NCI-H748 treated with DMSO at 0.1 percent for 48 hours (cell line): ENCODE data around the gene CRAMP1.

Source experiments
- DNase-seq: peaks from one replicate; lab custom pipeline; 2025; lab: John Stamatoyannopoulos, UW

Gene CRAMP1

DNA sequence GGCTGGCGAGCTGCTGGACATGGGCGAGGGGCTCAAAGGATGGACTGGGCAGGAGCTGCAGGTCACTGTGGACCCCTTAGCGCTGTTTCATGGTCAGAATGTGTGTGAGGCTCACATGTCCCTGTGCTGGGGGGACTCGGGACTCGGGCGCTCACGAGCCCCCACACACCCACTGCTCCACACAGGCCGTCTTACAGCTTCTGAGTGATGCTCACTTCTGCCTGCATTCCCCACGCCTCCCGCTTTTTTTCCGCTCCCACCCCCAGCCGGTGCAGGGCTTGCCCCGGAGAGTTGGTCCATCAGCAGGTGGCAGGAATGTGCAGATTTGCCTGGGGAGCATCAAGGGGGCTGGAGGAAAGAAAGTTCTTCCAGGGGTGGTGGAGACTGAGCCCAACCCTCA is 45.7 kb downstream of the CRAMP1 start:
- no peak for DNase-seq

DNA sequence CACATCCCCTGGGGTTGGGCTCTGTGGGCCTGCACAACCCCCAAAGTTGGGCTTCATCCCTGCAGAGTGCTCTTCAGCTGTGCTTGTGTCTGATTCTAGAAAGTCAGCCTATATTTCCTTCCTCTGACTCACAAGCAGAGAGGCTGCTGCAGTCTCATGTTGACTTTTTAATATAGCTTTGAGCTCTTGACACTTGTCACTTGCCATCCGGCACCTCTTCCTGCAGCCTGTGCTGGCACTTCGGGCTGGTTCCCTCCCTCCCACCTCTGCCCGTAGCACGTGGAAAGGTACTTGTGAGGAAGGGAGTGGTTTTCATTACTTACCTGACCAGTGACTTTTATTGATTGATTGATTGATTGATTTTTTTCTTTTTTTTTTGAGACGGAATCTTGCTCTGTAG is 46.9 kb downstream of the CRAMP1 start:
- no peak for DNase-seq

DNA sequence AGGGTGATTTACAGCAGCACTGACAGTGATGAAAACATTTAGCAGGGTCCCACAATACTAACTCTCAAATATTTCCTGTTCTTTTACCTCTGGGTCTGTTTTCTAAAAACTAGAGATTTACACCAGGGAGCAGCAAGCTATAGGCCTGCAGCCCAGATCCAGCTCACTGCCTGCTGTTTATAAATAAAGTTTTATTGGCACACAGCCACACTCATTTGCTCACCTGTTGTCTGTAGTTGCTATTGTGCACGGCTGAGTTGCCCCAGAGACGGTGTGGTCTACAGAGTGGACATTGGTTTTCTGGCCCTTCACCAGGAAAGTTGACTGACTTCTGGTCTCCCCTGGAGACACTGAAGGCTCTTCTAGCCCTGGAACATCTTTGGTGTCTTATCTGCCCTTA is 49.7 kb downstream of the CRAMP1 start:
- no peak for DNase-seq

DNA sequence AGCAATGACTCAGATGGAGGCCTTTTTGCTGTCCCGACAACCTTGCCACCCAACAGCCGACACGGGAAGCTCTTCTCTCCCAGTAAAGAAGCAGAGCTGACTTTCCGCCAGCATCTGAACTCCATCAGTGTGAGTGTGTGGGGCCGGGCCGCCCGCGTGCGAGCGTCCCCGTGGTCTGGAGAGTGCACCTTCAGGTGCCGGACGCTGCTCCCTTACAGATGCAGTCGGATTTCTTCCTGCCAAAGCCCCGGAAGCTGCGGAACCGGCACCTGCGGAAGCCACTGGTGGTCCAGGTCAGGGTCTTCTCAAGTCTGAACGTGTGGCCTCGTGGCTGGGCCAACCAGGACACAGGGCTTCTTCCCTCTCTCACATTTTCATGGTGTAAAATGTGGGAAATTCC is 50.4 kb downstream of the CRAMP1 start:
- DNase-seq, result no peak

DNA sequence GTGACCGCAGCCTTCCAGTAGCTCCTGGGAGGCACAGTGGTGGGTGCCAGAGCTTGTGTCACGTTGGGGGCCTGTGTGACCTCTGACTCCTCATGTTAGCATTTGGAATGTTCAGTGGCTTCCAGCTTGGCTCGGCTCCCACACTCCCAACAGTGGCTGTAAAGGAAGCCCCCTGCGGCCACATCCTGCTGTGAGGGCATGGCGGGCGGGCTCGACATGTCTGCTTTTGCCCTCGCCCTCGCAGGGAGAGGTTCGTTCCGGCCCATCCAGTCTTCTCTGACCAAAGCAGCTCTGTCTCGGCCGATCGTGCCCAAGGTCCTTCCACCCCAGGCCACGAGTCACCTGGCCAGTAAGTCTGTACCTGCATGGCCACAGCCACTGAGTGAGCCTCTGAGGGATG is 53.7 kb downstream of the CRAMP1 start:
- DNase-seq, result no peak

DNA sequence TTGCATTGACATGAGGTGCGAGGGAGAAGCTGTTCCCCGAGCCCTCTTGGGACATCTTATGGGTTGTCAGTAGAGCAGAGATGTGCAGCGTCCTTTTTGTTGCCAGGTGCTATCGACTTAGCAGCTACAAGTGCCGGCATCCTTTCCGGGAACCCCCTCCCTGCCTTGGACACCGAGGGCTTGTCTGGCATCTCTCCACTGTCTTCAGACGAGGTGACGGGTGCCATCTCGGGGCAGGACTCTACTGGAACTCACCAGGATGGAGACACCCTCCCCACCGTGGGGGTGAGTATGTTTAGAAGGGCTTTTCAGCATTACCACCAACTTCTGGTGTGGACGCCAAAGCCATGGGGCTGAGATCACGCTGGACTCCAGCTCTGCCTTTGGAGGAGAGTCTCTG is 54.2 kb downstream of the CRAMP1 start:
- DNase-seq, result no peak

DNA sequence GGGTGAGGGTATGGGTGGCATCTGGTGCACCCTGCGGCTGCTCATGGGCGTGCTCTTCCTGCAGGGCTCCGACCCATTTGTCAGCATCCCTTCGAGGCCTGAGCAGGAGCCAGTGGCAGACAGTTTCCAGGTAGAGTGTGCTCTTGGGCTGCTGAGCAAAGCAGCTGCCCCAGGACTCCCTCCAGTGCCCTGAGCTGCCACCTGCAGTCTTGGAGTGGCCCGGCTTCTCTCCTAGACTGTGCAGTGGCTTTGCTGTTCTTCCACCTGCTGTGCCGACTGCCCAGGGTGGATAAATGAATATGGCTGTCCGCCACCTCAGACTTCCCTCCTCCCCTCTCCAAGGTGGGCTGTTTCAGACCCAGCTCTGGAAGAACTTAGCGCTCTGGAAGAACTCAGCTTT is 55.1 kb downstream of the CRAMP1 start:
- DNase-seq, result no peak

DNA sequence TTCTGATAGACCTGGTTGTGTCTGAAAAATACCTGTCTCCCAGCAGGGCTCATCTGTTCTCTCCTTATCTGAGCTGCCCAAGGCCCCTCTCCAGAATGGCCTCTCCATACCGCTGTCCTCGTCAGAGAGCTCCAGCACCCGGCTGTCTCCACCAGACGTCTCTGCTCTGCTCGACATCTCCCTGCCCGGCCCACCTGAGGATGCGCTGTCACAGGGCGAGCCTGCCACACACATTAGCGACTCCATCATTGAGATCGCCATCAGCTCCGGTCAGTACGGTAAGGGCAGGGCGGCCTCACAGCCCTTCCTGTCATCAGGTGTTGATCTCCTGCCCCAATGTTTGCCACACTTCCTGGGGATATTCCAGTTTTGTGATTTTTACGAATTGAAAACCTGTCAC is 55.8 kb downstream of the CRAMP1 start:
- DNase-seq, result no peak

DNA sequence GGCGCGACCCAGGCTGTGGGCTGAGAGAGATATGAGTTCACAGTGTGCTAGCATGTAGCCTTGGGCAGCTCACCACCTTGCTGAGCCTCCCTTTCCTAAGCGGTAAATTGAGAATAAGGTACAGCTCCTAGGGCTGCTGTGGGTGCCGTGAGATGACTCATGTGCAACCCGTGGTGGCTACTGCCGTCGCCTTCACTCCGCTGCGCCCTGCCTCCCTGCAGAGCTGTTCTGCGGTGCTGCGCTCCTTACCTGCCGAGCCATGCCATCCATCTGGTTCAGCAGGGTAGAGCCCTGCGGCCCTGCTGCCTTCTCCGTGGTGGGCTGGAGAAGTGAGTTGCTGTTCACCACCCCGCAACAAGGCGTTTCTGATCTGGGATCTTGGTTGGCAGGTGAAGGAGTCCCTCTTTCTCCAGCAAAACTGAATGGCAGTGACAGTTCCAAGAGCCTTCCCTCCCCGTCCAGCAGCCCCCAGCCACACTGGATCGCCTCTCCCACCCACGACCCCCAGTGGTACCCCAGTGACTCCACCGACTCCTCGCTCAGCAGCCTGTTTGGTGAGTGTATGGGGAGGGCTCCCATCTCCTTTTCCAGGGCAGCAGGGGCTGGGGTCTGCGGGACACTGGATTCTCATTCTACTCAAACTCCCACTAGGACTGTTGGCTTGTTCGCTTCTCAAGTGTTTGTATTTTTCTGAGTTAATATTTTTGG is 56.6 kb downstream of the CRAMP1 start:
- DNase-seq, result no peak

DNA sequence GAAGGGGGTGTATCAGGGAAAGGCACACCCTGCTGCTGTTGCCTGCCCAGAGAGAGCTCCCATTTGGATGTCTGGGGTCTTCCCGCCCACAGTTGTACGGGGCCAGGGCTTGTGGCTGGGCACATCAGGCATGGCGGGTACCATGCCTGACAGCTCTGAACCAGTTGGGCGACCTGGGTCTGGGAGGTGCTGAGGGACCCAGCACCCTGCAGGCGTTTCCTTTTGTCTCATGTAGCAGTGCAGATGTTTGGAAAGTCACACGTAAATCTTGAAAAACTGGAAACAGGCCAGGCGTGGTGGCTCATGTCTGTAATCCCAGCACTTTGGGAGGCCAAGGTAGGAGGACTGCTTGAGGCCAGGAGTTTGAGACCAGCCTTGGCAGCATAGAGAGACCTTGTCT is 57.5 kb downstream of the CRAMP1 start:
- DNase-seq, result no peak

DNA sequence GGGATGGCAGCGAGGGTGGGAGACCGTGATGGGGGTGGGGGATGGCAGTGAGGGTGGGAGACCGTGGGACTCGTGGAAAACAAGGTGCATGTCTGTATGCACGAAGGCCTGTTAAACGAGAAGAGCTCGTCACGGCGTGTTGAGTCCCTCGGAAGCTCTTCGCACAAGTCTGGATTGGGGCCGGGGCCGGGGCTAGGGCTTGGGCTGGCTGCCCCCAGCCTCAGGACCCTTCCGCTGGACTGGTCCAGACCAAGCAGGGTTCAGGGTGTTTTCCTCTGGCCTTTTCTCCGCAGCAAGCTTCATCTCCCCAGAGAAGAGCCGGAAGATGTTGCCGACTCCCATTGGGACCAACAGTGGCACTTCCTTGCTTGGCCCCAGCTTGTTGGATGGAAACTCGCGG is 58.2 kb downstream of the CRAMP1 start:
- DNase-seq, result no peak

DNA sequence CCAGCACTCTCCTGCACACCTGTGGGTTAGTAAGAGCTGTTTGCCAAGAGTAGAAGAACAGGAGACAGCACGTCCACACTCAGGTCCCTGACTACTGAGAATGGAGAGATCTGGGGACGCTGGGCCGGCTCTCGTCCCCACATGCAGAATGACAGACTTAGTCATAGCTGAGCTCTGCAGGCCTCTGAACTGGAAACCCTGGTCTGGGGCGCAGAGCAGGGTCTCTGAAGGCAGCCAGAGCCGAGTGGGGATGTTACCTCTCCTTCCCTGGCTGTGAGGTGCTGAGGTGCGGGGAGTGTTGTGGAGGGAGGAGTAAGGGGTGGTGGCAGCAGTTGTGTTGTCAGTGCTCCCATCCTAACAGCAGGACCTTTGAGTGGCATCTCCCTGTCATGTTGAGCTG is 58.7 kb downstream of the CRAMP1 start:
- no peak for DNase-seq

DNA sequence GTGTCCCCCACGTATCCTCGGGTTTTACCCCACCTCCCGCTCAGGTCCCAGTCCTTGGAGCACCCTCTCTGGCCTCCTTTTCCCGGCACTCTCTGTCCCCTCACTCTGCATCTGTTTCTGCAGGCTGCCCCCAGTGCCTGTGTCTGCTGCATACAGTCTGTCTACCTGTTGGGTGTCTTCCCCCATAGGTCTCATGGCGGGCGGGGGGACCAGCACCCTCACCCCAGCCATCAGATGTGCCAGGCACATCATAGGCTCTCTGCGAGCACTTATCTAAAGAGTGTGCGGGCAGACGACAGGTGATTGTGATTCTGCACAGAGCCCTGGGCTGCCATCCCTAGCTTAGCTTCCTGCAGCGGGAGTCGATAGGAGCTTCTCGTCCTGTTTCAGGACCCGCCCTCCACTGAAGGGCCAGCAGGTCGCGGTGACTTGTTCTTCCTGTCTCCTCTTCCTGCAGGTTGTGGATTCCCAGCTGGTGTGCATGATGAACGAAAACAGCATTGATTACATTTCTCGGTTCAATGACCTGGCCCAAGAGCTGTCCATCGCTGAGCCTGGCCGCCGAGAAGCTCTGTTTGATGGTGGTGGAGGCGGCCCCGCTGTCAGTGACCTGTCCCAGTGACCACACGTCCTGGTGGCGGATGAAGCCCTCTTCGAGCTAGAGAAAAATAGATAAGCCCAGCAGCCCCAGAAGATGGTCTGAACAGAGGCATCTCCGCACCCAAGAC is 61.4 kb downstream of the CRAMP1 start:
- DNase-seq, result no peak

DNA sequence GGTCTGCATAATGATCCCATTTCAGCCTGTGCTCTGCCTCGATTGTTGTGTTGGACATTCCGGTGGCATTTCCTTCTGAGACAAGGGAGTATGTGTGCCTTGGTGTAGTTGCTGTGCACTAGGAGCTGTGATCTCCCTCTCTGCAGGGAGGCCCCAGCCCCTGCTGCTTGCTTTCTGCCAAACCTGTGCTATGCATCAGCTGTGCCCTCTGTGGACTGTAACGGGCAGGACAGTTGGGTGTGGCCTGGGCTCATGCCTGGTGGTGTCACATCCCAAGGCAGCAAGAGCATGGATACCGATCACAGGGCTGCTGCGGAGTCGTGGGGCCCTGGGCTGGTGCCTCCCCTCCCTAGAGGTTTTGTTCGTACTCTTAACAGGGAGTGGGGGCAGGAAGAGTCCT is 62.1 kb downstream of the CRAMP1 start:
- no peak for DNase-seq

DNA sequence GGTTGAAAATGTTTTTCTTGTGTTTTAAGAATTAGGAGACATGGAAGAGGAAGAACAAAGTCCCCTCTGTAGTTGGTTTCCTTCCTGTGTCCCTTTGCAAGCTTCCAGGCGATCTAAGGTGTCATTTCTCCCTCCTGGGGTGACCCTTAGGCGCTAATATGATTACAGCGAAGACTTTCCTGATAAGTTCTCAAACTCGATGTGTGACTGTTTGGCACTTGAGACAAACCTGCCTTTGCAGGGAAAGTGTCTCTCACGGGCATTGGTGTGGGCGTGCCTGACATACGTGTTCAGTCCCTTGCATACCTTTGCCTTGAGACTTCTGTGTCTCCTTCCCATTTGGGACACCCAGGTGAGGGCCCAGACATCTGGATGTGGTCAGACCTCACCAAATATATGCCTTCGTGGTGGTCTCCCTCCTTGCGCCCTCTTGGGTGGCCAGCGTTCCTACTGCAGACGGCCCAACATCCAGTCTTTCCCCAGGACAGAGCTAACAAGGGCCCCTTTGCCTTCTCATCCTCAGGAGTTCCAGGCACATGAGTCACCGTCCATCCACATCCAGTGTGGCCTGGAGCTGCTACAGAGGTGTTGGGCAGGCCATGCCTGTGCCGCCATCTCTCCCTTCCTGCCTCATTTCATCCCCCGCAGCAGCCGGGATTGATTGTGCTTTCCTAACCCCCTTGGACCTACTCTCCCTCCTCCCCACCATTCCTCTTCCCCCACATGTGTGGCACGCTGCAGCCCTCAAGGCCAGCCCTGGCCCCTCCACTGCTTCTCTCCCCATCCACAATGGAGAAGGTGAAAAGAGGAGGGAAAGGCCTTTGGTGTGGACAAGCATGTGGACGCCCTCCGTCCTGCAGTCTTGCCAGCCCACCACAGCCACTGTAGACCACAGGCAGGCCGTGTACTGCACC is 62.8 kb downstream of the CRAMP1 start:
- DNase-seq, result no peak

DNA sequence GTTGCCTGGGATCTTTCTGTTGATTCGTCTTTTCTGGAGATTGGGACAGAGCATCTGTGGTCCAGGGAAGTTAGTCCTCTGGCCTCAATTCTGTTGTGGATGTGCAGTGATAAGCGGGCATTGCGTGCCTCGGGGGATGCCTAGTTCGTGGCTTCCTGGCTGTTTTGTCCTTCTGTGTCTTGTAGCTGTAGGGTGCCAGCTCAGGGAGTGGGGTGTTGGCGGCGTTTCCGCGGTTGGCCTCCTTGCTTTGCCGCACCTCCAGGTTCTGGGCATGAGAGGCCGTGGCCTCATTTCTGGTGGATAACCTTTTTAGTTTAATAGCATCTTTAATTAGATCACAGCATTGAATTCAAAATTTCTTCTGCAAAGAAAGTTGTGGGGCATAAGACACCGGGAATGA is 64.5 kb downstream of the CRAMP1 start:
- DNase-seq, result no peak

DNA sequence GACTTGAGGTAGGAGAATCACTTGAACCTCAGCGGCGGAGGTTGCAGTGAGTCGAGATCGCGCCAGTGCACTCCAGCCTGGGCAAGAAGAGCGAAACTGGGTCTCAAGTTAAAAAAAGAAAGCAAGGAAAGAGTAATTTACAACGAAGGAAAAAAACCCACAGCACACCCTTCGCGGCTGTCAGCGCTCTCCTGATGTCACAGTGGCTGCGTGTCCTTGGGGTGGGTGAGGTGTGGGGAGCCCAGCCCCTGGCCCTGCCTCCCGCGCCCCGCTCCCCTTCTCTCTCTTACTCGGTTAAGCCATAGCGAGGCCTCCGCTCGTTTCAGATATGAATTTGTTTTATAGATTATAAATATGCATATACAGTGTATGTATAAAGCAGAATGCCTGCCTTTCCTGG is 65.2 kb downstream of the CRAMP1 start:
- no peak for DNase-seq

DNA sequence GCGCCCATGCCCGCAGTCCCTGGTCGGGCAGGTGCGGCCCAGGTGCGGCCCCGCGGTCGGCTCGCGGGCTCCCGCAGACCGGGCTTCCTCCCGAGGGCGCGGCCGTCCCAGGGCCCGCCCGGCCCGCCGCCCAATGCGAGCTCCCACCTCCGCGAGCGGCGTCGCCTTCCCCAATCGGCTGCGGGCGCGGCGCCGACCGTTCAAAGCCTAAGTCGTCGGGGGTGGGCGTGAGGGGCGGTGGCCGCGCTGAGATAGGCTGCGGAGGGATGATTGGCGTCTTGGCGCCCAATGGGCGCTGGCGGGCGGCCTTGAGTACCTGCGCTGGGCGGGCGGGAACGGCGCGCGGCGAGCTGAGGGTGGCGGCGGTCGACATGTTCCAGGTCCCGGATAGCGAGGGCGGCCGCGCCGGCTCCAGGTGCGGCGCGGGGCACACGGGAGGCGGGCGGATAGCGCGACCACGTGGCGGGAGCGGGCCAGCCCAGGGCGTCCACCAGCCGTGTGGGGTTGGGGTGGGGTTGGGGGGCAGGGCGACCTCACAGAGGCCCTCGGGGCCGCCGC is 65.9 kb downstream of the CRAMP1 start, which contains the start of gene JPT2:
Gene JPT2, plus strand, starts transcription at position 338 of the 558 bp plus-strand sequence. Its CDS starts 34 bp downstream, at position 372.
- peak; percentile 79 for DNase-seq

DNA sequence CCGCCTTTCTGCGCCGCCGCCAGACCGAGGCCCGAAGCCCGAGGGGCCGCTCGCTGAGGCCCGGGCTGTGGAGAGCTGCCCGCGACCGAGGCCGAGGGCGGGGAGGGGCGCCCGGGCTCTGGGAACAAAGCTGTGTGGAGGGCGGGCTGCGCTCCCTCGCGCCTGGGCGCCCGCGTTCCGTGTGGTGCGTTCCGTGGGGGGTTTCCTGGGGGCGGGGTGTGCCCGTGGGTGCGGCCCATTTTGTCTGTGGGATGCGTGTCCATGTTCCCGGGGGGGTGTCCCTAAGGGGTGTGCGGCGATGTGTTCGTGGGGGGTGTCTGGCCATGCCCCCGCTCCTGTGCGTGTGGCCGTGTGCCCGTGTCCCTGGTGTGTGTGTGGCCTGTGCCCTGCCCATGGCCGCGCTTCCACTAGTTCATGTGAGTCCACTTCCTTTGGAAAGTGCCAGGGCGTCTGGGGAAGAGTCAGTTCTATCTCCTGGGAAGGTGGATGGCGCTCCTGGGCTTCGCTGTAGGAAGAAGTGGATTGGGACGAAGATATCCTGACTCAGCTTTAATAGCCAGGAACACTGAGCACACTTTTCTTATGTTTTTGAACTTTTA is 66.4 kb downstream of the CRAMP1 start:
- no peak for DNase-seq

DNA sequence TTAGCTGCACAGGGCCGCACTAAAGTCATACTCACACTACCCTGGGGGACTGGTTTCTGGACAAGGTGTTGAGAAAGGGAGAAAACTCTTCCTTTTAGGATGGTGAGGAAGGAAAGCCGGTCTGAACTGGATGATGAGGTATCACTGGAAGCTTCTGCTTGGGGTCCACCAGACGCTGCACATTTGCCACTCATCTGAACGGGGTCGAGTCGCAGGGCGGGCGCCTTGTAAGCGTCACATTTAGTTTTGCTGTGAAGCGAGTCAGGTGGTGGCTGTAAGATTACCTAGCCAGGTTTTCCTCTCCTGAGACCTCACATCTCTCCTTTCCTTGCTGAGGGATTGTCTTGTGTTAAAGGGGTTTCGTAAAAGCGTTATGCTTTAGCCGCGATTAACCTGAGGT is 68.2 kb downstream of the CRAMP1 start:
- no peak for DNase-seq

DNA sequence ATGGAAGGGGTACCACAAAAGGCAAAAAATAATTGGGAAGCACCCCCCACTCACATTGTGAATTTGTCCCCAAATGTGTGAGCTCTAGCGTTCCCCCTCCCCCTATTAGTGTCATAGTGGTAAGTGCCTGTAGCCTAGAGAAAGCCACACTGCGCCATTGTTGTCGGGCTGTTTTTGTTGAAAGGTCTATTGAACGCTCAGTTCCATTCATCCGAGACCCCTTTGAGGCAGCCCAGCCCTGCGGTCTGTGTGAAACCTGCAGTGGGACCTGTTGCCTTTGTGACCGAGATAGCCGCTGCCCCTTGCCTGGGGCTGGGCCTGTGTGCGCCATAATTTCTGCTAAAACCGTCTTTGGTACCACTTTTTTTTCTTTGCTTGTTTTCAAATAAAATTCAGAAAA is 68.9 kb downstream of the CRAMP1 start:
- no peak for DNase-seq
